Measurements from ENCODE around the gene TRIM66. TPM values are rescaled to one million over a fixed set of nuclear protein-coding genes. Genes with fewer than 3 reads are reported as not detected.

TRIM66 gene
- total and polyA plus RNA-seq, 2 of the 8 experiments (the other 6 are each of a cell fraction or from before 2014, with no cell fraction given) = 3.1 to 3.5 TPM

DNA sequence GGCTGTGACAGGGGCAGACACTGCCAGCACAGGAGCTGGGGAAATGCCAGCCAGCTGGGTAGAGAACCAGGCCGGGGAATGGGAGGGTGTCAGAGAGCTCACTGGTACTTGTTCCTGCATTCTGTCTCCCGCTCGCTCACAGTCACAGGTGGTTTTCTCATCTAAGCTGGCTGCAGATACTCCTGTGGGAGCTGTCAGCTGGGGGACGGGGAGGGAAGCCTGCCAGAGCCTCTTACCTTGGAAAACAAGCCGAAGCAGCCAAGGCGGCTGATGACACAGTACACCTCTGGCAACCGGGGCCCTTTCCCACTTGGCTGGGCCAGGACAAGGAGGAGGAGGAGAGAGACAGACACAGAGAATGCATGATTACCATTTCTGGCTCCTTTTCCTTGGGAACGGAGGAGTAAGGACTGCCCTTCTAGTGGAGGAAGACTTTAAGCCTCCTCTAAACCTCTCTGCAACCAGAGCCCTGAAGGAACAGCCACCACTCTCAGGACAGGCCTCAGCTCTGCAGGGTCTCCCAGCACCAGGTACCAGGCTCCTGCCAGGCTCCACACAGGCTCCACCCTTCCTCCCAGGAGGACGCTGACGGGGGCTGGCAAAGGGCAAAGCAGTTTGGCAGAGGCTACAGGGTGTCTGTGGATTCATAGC lies 25.2 kb upstream of the TRIM66 start:
- CTCF ChIA-PET (ENCODE audit: partially characterized antibody) = interaction anchor here (0.8 to 1.5 kb wide), 6 partner anchors 11 to 351 kb away, joined by 3 to 4 read pairs (median 4); partner anchors contain the start of gene AKIP1
- TF ChIP-seq CHD2 (IDR thresholded peaks at IDR 0.05; ENCODE audit: low read length) = no peak
- TF ChIP-seq POLR2A (IDR thresholded peaks at IDR 0.05; ENCODE audit: control extremely low read depth in 1 of 2, low read depth in 2 of 2, low read length in 2 of 2) = no peak
- TF ChIP-seq ASH2L (IDR thresholded peaks at IDR 0.05; ENCODE audit: low read length) = no peak
- TF ChIP-seq FOSL1 (IDR thresholded peaks at IDR 0.05; ENCODE audit: insufficient read depth, low read depth, low read length) = no peak
- TF ChIP-seq SIX5 (IDR thresholded peaks at IDR 0.05; ENCODE audit: low read depth, low read length) = no peak
- no peak for TF ChIP-seq SP2 (IDR thresholded peaks at IDR 0.05; ENCODE audit: low read length)
- TF ChIP-seq TBP (IDR thresholded peaks at IDR 0.05; ENCODE audit: low read depth, low read length) = no peak
- TF ChIP-seq, protein P1, sequence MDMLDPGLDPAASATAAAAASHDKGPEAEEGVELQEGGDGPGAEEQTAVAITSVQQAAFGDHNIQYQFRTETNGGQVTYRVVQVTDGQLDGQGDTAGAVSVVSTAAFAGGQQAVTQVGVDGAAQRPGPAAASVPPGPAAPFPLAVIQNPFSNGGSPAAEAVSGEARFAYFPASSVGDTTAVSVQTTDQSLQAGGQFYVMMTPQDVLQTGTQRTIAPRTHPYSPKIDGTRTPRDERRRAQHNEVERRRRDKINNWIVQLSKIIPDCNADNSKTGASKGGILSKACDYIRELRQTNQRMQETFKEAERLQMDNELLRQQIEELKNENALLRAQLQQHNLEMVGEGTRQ (IDR thresholded peaks at IDR 0.05; ENCODE audit: low read length) = no peak
- TF ChIP-seq MAFK (IDR thresholded peaks at IDR 0.05; ENCODE audit: low read depth, low read length) = no peak
- TF ChIP-seq TCF12 (IDR thresholded peaks at IDR 0.05; ENCODE audit: low read depth, low read length) = no peak
- TF ChIP-seq POLR2AphosphoS5 (IDR thresholded peaks at IDR 0.05; ENCODE audit: low read depth, low read length) = no peak
- TF ChIP-seq, protein P2, sequence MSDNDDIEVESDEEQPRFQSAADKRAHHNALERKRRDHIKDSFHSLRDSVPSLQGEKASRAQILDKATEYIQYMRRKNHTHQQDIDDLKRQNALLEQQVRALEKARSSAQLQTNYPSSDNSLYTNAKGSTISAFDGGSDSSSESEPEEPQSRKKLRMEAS (IDR thresholded peaks at IDR 0.05) = no peak
- TF ChIP-seq SP1 (IDR thresholded peaks at IDR 0.05; ENCODE audit: low read depth, low read length) = no peak

More for the DNA sequence above, 25.2 kb upstream of the TRIM66 start:
- Histone ChIP-seq H3K18ac (ENCODE audit: extremely low read depth, low read length) (no peak overlapping the region; the same call in 1 of the 2 replicates), H4K5ac (ENCODE audit: insufficient read length, low read depth, low read length) (no peak overlapping the region), H3K4me1 (replicated peaks in 1 of 4; ENCODE audit: control insufficient read depth in 3 of 4, insufficient read depth in 4 of 4, low read length in 3 of 4) (peaks cover 0 to 10% (median 6%) of the 10 kb centered on the region in 4 experiments; a peak in 4 of 7 replicates), H4K91ac (replicated peaks; ENCODE audit: insufficient read length, low read length) (peak overlapping the region; percentile 33), H3K23ac (ENCODE audit: insufficient read length) (no peak overlapping the region), H2BK120ac (replicated peaks; ENCODE audit: low read depth, low read length) (no peak overlapping the region), H2AK5ac (ENCODE audit: low read depth, low read length) (peak overlapping the region; percentile 39; the same call in 1 of the 2 replicates), H3K4ac (replicated peaks; ENCODE audit: insufficient read length, low read depth, low read length) (peak overlapping the region; percentile 6), H3K14ac (ENCODE audit: insufficient read length) (no peak overlapping the region), H3K4me3 (ENCODE audit: extremely low read depth in 1 of 4, insufficient read depth in 2 of 4, low read depth in 3 of 4, low read length in 4 of 4) (no peak overlapping the region), H2BK15ac (ENCODE audit: low read length) (peak overlapping the region; percentile 92; the same call in 1 of the 2 replicates), H2AFZ (ENCODE audit: low read length) (no peak overlapping the region), H4K8ac (ENCODE audit: extremely low read depth, insufficient read depth, low read length) (no peak overlapping the region; the same call in 1 of the 2 replicates), H3K36me3 (ENCODE audit: control insufficient read depth in 2 of 4, insufficient read depth in 4 of 4, low read length in 3 of 4) (no peaks in the 10 kb centered on the region; a peak in 2 of 8 replicates), H3K9me3 (ENCODE audit: insufficient read depth in 2 of 2, low read depth in 1 of 2, low read length in 1 of 2) (no peaks in the 10 kb centered on the region), H2BK20ac (ENCODE audit: low read length) (peak overlapping the region; percentile 95; the same call in 1 of the 2 replicates), H4K20me1 (replicated peaks in 1 of 2; ENCODE audit: control insufficient read depth in 1 of 2, insufficient read depth in 2 of 2, low read length in 2 of 2) (no peaks in the 10 kb centered on the region), H3K79me2 (ENCODE audit: control insufficient read depth in 1 of 2, insufficient read depth in 2 of 2, low read length in 2 of 2) (no peaks in the 10 kb centered on the region), H3K9ac (replicated peaks in 1 of 4; ENCODE audit: extremely low read depth in 1 of 4, low read depth in 3 of 4, low read length in 3 of 4) (no peak overlapping the region), H3K79me1 (ENCODE audit: low read depth, low read length) (no peaks in the 10 kb centered on the region), H2BK12ac (ENCODE audit: low read depth, low read length) (no peak overlapping the region; the same call in 1 of the 2 replicates), H3K27me3 (replicated peaks in 1 of 4; ENCODE audit: control insufficient read depth in 3 of 4, extremely low read depth in 1 of 4, insufficient read depth in 3 of 4, low read length in 3 of 4) (no peaks in the 10 kb centered on the region), H3K56ac (replicated peaks; ENCODE audit: insufficient read length, low read depth, low read length) (no peak overlapping the region), H3K27ac (ENCODE audit: low read depth, low read length) (peak overlapping the region; percentile 33; the same call in 1 of the 2 replicates), H3K4me2 (ENCODE audit: insufficient read depth in 1 of 2, low read depth in 2 of 2, low read length in 2 of 2) (no peak overlapping the region), H2BK5ac (ENCODE audit: low read depth, low read length) (no peak overlapping the region), H3K23me2 (ENCODE audit: low read depth, low read length) (no peaks in the 10 kb centered on the region)
- DNase-seq (ENCODE audit: low read depth in 1 of 2, low spot score in 2 of 2) = no peak
- 80% methylated on average over 10 of the region's 10 CpGs; no CpG with 5 or more reads in 1 of the 2 experiments for WGBS, 2 experiments (ENCODE audit: extremely low coverage in 1 of 2, insufficient coverage in 1 of 2, insufficient read length in 1 of 2, insufficient replicate concordance in 2 of 2, low coverage in 1 of 2, low lambda C conversion rate in 2 of 2, missing lambda C conversion rate in 1 of 2)
- no peak for FAIRE-seq
- POLR2A ChIA-PET (ENCODE audit: partially characterized antibody) = interaction anchor here (0.8 to 3.2 kb wide), 4 partner anchors 9 to 25 kb away, joined by 3 to 18 read pairs (median 5); partner anchors contain the start of genes RPL27A and TRIM66
